HepG2 (cell line): Measurements from ENCODE around the gene KIF2C. TPM values are rescaled to one million over a fixed set of nuclear protein-coding genes. Genes with fewer than 3 reads are reported as not detected.
A peak's percentile ranks its signal among the peaks of the same experiment; 100 is the strongest.

Source experiments
- ATF1 ChIP-seq: IDR thresholded peaks from 2 replicates; pipeline ENCODE4 v1.6.1; 2016; ENCODE audit warnings: mild to moderate bottlenecking, control low read depth
- ATF6 ChIP-seq: sonication (generic); formaldehyde crosslinking; conservative IDR thresholded peaks from 2 replicates; pipeline ENCODE4 v1.4.0; 2020; ENCODE audit warnings: missing genetic modification reagents
- DMAP1 ChIP-seq: IDR thresholded peaks from 2 replicates; pipeline ENCODE4 v1.6.1; 2016
- EHMT2 ChIP-seq: fragments of 200-600 bp; sonication (generic); IDR thresholded peaks from 2 replicates; pipeline ENCODE4 v1.7.0; 2017; ENCODE audit warnings: antibody characterized with exemption, low read depth, low read length, borderline replicate concordance
- ETV5 ChIP-seq: IDR thresholded peaks from 2 replicates; pipeline ENCODE4 v1.6.1; 2018; ENCODE audit warnings: missing biosample characterization, missing genetic modification reagents, inconsistent platforms, borderline replicate concordance
- FOSL2 ChIP-seq: sonication (generic); formaldehyde crosslinking; IDR thresholded peaks from 2 replicates; pipeline ENCODE4 v1.4.0; 2020; ENCODE audit warnings: missing genetic modification reagents
- FOXA1 ChIP-seq, 2 experiments: fragments of 450-650 bp in 1 of 2; sonication (generic) in 1 of 2; formaldehyde crosslinking in 1 of 2; IDR thresholded peaks; 2 replicates each; pipeline versions ENCODE4 v1.4.0 to v1.6.1; 2016 to 2020; ENCODE audit warnings: missing genetic modification reagents in 1 of 2
- ISL2 ChIP-seq: sonication (generic); formaldehyde crosslinking; IDR thresholded peaks from 2 replicates; pipeline ENCODE4 v1.5.0; 2020; ENCODE audit warnings: missing genetic modification reagents
- KDM2A ChIP-seq: sonication (generic); formaldehyde crosslinking; IDR thresholded peaks from 2 replicates; pipeline ENCODE4 v1.4.0; 2020; ENCODE audit warnings: low read depth, missing genetic modification reagents, borderline replicate concordance
- MEIS2 ChIP-seq: sonication (generic); formaldehyde crosslinking; IDR thresholded peaks from 2 replicates; pipeline ENCODE4 v1.9.0; 2021; ENCODE audit warnings: mild to moderate bottlenecking, missing genetic modification reagents
- NCOR1 ChIP-seq: fragments of 200-600 bp; sonication (generic); IDR thresholded peaks from 2 replicates; pipeline ENCODE4 v1.7.0; 2017; ENCODE audit warnings: antibody characterized with exemption, low read length, borderline replicate concordance
- PCBP2 ChIP-seq: fragments of 200-400 bp; formaldehyde crosslinking; optimal IDR thresholded peaks from 2 replicates; pipeline ENCODE3; 2018; ENCODE audit warnings: low read length, low read depth; ENCODE audit not compliant: poor library complexity, severe bottlenecking
- PITX1 ChIP-seq: sonication (generic); formaldehyde crosslinking; IDR thresholded peaks from 2 replicates; pipeline ENCODE4 v1.5.1; 2020; ENCODE audit warnings: mild to moderate bottlenecking, missing genetic modification reagents
- RARG ChIP-seq: sonication (generic); formaldehyde crosslinking; IDR thresholded peaks from 2 replicates; pipeline ENCODE4 v1.4.0; 2020; ENCODE audit warnings: low read depth, mild to moderate bottlenecking, missing genetic modification reagents
- RBM39 ChIP-seq: fragments of 200-400 bp; formaldehyde crosslinking; IDR thresholded peaks from one replicate; pipeline ENCODE4 v1.6.1; 2018; ENCODE audit warnings: antibody characterized with exemption, mild to moderate bottlenecking, low read depth, low read length; ENCODE audit not compliant: poor library complexity, severe bottlenecking
- REL ChIP-seq: sonication (generic); formaldehyde crosslinking; conservative IDR thresholded peaks from 2 replicates; pipeline ENCODE4 v1.8.0; 2022; ENCODE audit warnings: mild to moderate bottlenecking, missing genetic modification reagents, moderate library complexity
- SMAD3 ChIP-seq: sonication (generic); formaldehyde crosslinking; IDR thresholded peaks from 2 replicates; pipeline ENCODE4 v1.4.0; 2020; ENCODE audit warnings: missing genetic modification reagents
- SUZ12 ChIP-seq: fragments of 150-350 bp; IDR thresholded peaks from 2 replicates; pipeline ENCODE4 v1.6.1; 2014; ENCODE audit warnings: low read depth, low read length
- TBX2 ChIP-seq: sonication (generic); formaldehyde crosslinking; IDR thresholded peaks from 2 replicates; pipeline ENCODE4 v1.5.0; 2020; ENCODE audit warnings: missing genetic modification reagents, mild to moderate bottlenecking, borderline replicate concordance
- TCF7 ChIP-seq: sonication (generic); IDR thresholded peaks from 2 replicates; pipeline ENCODE4 v1.6.1; 2016; ENCODE audit warnings: antibody characterized with exemption, low read depth
- YEATS4 ChIP-seq: sonication (generic); formaldehyde crosslinking; IDR thresholded peaks from 2 replicates; pipeline ENCODE4 v1.4.0; 2020; ENCODE audit warnings: missing genetic modification reagents, borderline replicate concordance
- ZBTB46 ChIP-seq: sonication (generic); formaldehyde crosslinking; IDR thresholded peaks from 2 replicates; pipeline ENCODE4 v1.4.0; 2020; ENCODE audit warnings: mild to moderate bottlenecking, missing genetic modification reagents, borderline replicate concordance
- ZFX ChIP-seq: sonication (generic); formaldehyde crosslinking; IDR thresholded peaks from 2 replicates; pipeline ENCODE4 v1.4.0; 2020; ENCODE audit warnings: mild to moderate bottlenecking, low read depth, missing genetic modification reagents, moderate library complexity
- ZNF10 ChIP-seq: sonication (generic); formaldehyde crosslinking; IDR thresholded peaks from 2 replicates; pipeline ENCODE4 v1.4.0; 2020; ENCODE audit warnings: mild to moderate bottlenecking, low read depth, missing genetic modification reagents, borderline replicate concordance
- ZNF234 ChIP-seq: sonication (generic); formaldehyde crosslinking; conservative IDR thresholded peaks from 2 replicates; pipeline ENCODE4 v1.5.1; 2020; ENCODE audit warnings: mild to moderate bottlenecking, missing genetic modification reagents
- ZNF564 ChIP-seq: sonication (generic); formaldehyde crosslinking; IDR thresholded peaks from 2 replicates; pipeline ENCODE4 v1.8.1; 2023; ENCODE audit warnings: mild to moderate bottlenecking, missing genetic modification reagents
- polyA plus RNA-seq, 8 experiments: library from polyadenylated mRNA; depleted of rRNA in 3 of 8; stranded (reverse) in 7 of 8; unstranded in 1 of 8; fragments of >200 nt; fragmentation: Illumina TruSeq in 4 of 8; extraction: Trizol in 4 of 8; gene quantifications; 2 replicates each; pipeline versions ENCODE4 v1.2.1 to v1.2.3, GENCODE V29; 2011 to 2016; ENCODE audit warnings: low read depth in 4 of 8, missing spikeins in 1 of 8, mixed read lengths in 1 of 8; ENCODE audit not compliant: insufficient read depth in 1 of 8
- total RNA-seq, 5 experiments: library from RNA; depleted of rRNA; stranded (reverse); fragments of >200 nt; fragmentation: Illumina TruSeq; extraction: Trizol; gene quantifications; 2 replicates each; pipeline ENCODE4 v1.2.3, GENCODE V29; 2016; ENCODE audit warnings: low read depth in 1 of 5
- TF ChIP-seq, protein P1 (sequence below): sonication (generic); formaldehyde crosslinking; IDR thresholded peaks from 2 replicates; pipeline ENCODE4 v1.4.0; 2020; ENCODE audit warnings: missing genetic modification reagents

Gene KIF2C
- total and polyA plus RNA-seq, 2 of the 13 experiments (the other 11 are each of a cell fraction or from before 2014, with no cell fraction given), result 29.7 to 53.7 TPM

DNA sequence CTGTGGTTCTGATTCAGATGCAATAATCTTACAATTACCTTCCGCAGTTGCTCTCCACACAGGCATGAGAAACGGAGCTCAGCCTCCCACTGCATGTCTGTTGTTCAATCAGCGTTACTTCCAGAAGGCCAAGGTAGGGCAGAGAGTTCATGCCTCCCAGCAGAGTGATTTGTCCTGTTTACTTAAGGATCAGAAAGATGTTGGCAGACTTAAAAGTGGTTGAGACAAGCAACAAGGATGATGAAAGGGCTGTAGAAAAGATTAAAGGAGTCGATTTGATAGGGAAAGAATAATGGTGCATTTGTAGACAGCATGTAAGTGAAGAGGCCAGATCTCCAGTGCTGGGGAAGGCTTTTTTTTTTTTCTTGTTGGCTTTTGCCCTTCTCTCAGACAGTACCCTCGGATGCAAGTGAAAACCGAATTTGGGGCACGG, 38.5 kb upstream of the KIF2C start (continued):
- TF ChIP-seq DMAP1 (no peak), SMAD3 (CRISPR knock-in tag) (peak; percentile 26; the same call in 1 of the 2 replicates), ZNF10 (CRISPR knock-in tag) (no peak), REL (CRISPR knock-in tag) (no peak), RBM39 (no peak), TCF7 (peak; percentile 97), PITX1 (peak; percentile 98), ZNF234 (CRISPR knock-in tag) (no peak), MEIS2 (CRISPR knock-in tag) (no peak), SUZ12 (no peak), ZNF564 (CRISPR knock-in tag) (0 out of 2 replicates have a peak, but pooled peaks have one; percentile 50), ATF6 (CRISPR knock-in tag) (no peak), ZBTB46 (no peak), YEATS4 (CRISPR knock-in tag) (no peak), NCOR1 (no peak), ISL2 (peak; percentile 95), RARG (CRISPR knock-in tag) (no peak), ETV5 (peak; percentile 36; the same call in 1 of the 2 replicates), TBX2 (CRISPR knock-in tag) (peak; percentile 73; the same call in 1 of the 2 replicates), KDM2A (no peak), ZFX (CRISPR knock-in tag) (peak; percentile 59; the same call in 1 of the 2 replicates), ATF1 (CRISPR knock-in tag) (0 out of 2 replicates have a peak, but pooled peaks have one; percentile 22), FOSL2 (CRISPR knock-in tag) (peak; percentile 74), EHMT2 (no peak), PCBP2 (no peak), FOXA1 (IDR thresholded peaks at IDR 0.05) (no peak), FOXA1 (CRISPR knock-in tag; IDR thresholded peaks at IDR 0.05) (peak; percentile 96)
- TF ChIP-seq, protein P1, sequence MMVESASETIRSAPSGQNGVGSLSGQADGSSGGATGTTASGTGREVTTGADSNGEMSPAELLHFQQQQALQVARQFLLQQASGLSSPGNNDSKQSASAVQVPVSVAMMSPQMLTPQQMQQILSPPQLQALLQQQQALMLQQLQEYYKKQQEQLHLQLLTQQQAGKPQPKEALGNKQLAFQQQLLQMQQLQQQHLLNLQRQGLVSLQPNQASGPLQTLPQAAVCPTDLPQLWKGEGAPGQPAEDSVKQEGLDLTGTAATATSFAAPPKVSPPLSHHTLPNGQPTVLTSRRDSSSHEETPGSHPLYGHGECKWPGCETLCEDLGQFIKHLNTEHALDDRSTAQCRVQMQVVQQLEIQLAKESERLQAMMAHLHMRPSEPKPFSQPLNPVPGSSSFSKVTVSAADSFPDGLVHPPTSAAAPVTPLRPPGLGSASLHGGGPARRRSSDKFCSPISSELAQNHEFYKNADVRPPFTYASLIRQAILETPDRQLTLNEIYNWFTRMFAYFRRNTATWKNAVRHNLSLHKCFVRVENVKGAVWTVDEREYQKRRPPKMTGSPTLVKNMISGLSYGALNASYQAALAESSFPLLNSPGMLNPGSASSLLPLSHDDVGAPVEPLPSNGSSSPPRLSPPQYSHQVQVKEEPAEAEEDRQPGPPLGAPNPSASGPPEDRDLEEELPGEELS (CRISPR knock-in tag), result peak; percentile 71; the same call in 1 of the 2 replicates
